GM12878 (cell line): Measurements from ENCODE around the gene TBC1D9B.

Experiments
- CEBPB ChIP-seq, 2 experiments: fragments of 150-350 bp in 1 of 2; IDR thresholded peaks; 2 replicates each; pipeline ENCODE4 v1.6.1; 2012 to 2014; ENCODE audit warnings: low read depth in 2 of 2, low read length in 2 of 2, borderline replicate concordance in 1 of 2, inconsistent platforms in 1 of 2
- CREB1 ChIP-seq: IDR thresholded peaks from 2 replicates; pipeline ENCODE4 v1.6.1; 2012; ENCODE audit warnings: low read depth, mild to moderate bottlenecking, inconsistent platforms
- NFIC ChIP-seq: IDR thresholded peaks from 2 replicates; pipeline ENCODE4 v1.6.1; 2012; ENCODE audit warnings: low read depth, mild to moderate bottlenecking, inconsistent platforms, low read length, moderate library complexity
- POLR2A ChIP-seq: IDR thresholded peaks from 2 replicates; pipeline ENCODE4 v1.6.1; 2011; ENCODE audit warnings: low read depth, mild to moderate bottlenecking, low read length
- RAD21 ChIP-seq: IDR thresholded peaks from 2 replicates; pipeline ENCODE4 v1.6.1; 2011; ENCODE audit warnings: mild to moderate bottlenecking, low read depth, low read length, moderate library complexity; ENCODE audit not compliant: insufficient read depth
- ZNF384 ChIP-seq: IDR thresholded peaks from 2 replicates; pipeline ENCODE4 v1.6.1; 2012; ENCODE audit warnings: low read depth, mild to moderate bottlenecking, low read length, improper control_type of control experiment, borderline replicate concordance
- TF ChIP-seq, protein P1 (sequence below): fragments of 450-650 bp; IDR thresholded peaks from 2 replicates; pipeline ENCODE4 v1.6.1; 2014; ENCODE audit warnings: mild to moderate bottlenecking
- TF ChIP-seq, protein P2 (sequence below), 3 experiments: IDR thresholded peaks in 2 of 3; conservative IDR thresholded peaks in 1 of 3; 2 replicates each; pipeline ENCODE4 v1.5.1; 2011; ENCODE audit warnings: low read depth in 3 of 3, low read length in 3 of 3, mild to moderate bottlenecking in 3 of 3, control low read depth in 2 of 3, moderate library complexity in 2 of 3, inconsistent platforms in 1 of 3, mixed read lengths in 1 of 3; ENCODE audit not compliant: control insufficient read depth in 2 of 3, insufficient read depth in 1 of 3; ENCODE audit errors: extremely low read depth in 1 of 3

DNA sequence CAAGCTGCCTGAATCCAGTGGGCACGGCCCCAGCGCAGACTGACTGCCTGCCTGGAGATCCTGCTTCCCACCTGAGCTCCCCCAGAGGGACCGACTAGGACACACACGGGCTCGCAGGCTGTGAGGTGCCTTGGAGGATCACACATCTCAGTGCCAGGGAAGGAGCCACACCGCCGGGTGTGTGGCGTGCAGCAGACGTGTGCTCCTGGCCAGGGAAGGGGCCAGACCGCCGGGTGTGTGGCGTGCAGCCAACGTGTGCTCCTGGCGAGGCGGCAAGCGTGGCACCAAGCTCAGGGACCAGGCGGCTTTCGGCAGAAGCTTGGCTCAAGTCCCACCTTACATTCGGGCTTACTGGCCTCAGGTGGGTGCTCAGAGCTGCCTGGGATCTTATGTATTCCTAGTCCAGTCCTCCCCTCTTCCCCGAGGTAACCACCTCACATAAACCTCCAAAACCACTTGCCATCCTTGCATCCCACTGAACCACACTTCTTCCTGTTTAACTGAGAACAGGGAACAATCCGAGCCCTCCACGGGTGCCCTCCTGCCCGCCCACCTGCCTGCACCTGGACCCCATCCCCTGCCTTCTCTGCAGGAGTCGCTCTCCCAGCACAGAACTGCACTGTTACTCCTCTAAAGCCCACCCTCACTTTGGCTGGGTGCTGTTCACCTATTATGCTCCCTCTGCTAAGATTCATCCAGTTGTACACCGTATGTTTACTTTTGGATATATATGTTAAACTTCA is 26.7 kb downstream of the TBC1D9B start:
- TF ChIP-seq, protein P1, sequence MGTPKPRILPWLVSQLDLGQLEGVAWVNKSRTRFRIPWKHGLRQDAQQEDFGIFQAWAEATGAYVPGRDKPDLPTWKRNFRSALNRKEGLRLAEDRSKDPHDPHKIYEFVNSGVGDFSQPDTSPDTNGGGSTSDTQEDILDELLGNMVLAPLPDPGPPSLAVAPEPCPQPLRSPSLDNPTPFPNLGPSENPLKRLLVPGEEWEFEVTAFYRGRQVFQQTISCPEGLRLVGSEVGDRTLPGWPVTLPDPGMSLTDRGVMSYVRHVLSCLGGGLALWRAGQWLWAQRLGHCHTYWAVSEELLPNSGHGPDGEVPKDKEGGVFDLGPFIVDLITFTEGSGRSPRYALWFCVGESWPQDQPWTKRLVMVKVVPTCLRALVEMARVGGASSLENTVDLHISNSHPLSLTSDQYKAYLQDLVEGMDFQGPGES = no peak
- no peak for TF ChIP-seq CEBPB (IDR thresholded peaks at IDR 0.05; ENCODE audit: borderline replicate concordance in 1 of 2, low read depth in 2 of 2, low read length in 2 of 2)
- TF ChIP-seq ZNF384 = no peak
- peak; percentile 34; the same call in 1 of the 2 replicates for TF ChIP-seq POLR2A
- TF ChIP-seq RAD21 = no peak
- TF ChIP-seq CREB1 = no peak
- no peak for TF ChIP-seq NFIC
- TF ChIP-seq, protein P2, sequence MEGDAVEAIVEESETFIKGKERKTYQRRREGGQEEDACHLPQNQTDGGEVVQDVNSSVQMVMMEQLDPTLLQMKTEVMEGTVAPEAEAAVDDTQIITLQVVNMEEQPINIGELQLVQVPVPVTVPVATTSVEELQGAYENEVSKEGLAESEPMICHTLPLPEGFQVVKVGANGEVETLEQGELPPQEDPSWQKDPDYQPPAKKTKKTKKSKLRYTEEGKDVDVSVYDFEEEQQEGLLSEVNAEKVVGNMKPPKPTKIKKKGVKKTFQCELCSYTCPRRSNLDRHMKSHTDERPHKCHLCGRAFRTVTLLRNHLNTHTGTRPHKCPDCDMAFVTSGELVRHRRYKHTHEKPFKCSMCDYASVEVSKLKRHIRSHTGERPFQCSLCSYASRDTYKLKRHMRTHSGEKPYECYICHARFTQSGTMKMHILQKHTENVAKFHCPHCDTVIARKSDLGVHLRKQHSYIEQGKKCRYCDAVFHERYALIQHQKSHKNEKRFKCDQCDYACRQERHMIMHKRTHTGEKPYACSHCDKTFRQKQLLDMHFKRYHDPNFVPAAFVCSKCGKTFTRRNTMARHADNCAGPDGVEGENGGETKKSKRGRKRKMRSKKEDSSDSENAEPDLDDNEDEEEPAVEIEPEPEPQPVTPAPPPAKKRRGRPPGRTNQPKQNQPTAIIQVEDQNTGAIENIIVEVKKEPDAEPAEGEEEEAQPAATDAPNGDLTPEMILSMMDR (IDR thresholded peaks at IDR 0.05 in 2 of 3, conservative IDR thresholded peaks at IDR 0.05 in 1 of 3; ENCODE audit: control insufficient read depth in 2 of 3, extremely low read depth in 1 of 3, insufficient read depth in 1 of 3, low read depth in 3 of 3, low read length in 3 of 3) = no peak
